NB4 (cell line): Measurements from ENCODE around the gene INSYN2A.

Source experiments
- DNase-seq: peaks from one replicate; pipeline ENCODE4 v3.0.0; 2010; ENCODE audit warnings: low read depth
- H3K4me3 ChIP-seq: one replicate; pipeline ENCODE4 v1.5.1; 2011; ENCODE audit warnings: mild to moderate bottlenecking, low read depth, low read length, moderate library complexity
- CTCF ChIP-seq: IDR thresholded peaks from one replicate; pipeline ENCODE4 v1.5.1; 2012; ENCODE audit warnings: low read depth, low read length
- MAX ChIP-seq: IDR thresholded peaks from 2 replicates; pipeline ENCODE4 v1.6.1; 2011; ENCODE audit warnings: low read depth, low read length
- MYC ChIP-seq: IDR thresholded peaks from 2 replicates; pipeline ENCODE4 v1.6.1; 2011; ENCODE audit warnings: low read depth, low read length
- POLR2A ChIP-seq: IDR thresholded peaks from 2 replicates; pipeline ENCODE4 v1.6.1; 2011; ENCODE audit warnings: mild to moderate bottlenecking; ENCODE audit not compliant: insufficient read length; ENCODE audit errors: extremely low read depth

INSYN2A gene

GRCh38 chr10:127195041-127195506 lies 1.3 kb downstream of the INSYN2A start:
- no peak for TF ChIP-seq CTCF
- TF ChIP-seq MYC: no peak
- no peak for TF ChIP-seq MAX
- no peak for TF ChIP-seq POLR2A
- no peak overlapping the region for H3K4me3 ChIP-seq
- DNase-seq: no peak

GRCh38 chr10:127194599-127194998 lies 1.8 kb downstream of the INSYN2A start:
- no peak for TF ChIP-seq CTCF
- TF ChIP-seq MAX: no peak
- TF ChIP-seq POLR2A: no peak
- TF ChIP-seq MYC: no peak
- H3K4me3 ChIP-seq: no peak overlapping the region
- no peak for DNase-seq

- no peak for DNase-seq
- no peak overlapping the region for H3K4me3 ChIP-seq
- TF ChIP-seq MYC: no peak
- TF ChIP-seq POLR2A: no peak
- no peak for TF ChIP-seq CTCF
- no peak for TF ChIP-seq MAX
Observed at GRCh38 chr10:127194111-127194510, 2.3 kb downstream of the INSYN2A start.

- DNase-seq: no peak
- H3K4me3 ChIP-seq: no peak overlapping the region
- no peak for TF ChIP-seq POLR2A
- TF ChIP-seq MYC: no peak
- no peak for TF ChIP-seq MAX
- no peak for TF ChIP-seq CTCF
Observed at GRCh38 chr10:127193125-127193524, 3.3 kb downstream of the INSYN2A start.

GRCh38 chr10:127190427-127190826 lies 6.0 kb downstream of the INSYN2A start:
- TF ChIP-seq POLR2A (no peak), MYC (no peak), CTCF (no peak), MAX (no peak)

GRCh38 chr10:127189226-127189625 lies 7.2 kb downstream of the INSYN2A start:
- TF ChIP-seq MYC: no peak
- no peak for TF ChIP-seq CTCF
- no peak for TF ChIP-seq POLR2A
- TF ChIP-seq MAX: no peak
- no peak for DNase-seq
- no peak overlapping the region for H3K4me3 ChIP-seq

More at GRCh38 chr10:127190427-127190826, 6.0 kb downstream of the INSYN2A start:
- H3K4me3 ChIP-seq: no peak overlapping the region
- no peak for DNase-seq
